Measurements from ENCODE around the gene EFCAB6. TPM values are rescaled to one million over a fixed set of nuclear protein-coding genes. Genes with fewer than 3 reads are reported as not detected.

The EFCAB6 gene
- total RNA-seq, 3 donors from 2014 or later = 3.0 to 9.8 (median 5.9) TPM

- DNase-seq (ENCODE audit: low spot score in 2 of 2) = no peak
- no peaks in the 10 kb centered on the region for H3K36me3 ChIP-seq
- no peaks in the 10 kb centered on the region for H3K9me3 ChIP-seq
- no peaks in the 10 kb centered on the region for H3K4me1 ChIP-seq
- H3K27ac ChIP-seq = no peak overlapping the region
- intact Hi-C loops (cut with DNase I; ENCODE audit: low total_unique reads) = no loop called here
- H3K27me3 ChIP-seq = peaks cover 0 to 3% of the 10 kb centered on the region in 2 donors
- no peak overlapping the region for H3K4me3 ChIP-seq
- TF ChIP-seq POLR2A (IDR thresholded peaks at IDR 0.05) (no peak), CTCF (IDR thresholded peaks at IDR 0.05) (no peak), POLR2AphosphoS5 (IDR thresholded peaks at IDR 0.05) (no peak)
These were observed 31.9 kb upstream of the EFCAB6 start for GRCh38 chr22:43843783-43844530.

DNA sequence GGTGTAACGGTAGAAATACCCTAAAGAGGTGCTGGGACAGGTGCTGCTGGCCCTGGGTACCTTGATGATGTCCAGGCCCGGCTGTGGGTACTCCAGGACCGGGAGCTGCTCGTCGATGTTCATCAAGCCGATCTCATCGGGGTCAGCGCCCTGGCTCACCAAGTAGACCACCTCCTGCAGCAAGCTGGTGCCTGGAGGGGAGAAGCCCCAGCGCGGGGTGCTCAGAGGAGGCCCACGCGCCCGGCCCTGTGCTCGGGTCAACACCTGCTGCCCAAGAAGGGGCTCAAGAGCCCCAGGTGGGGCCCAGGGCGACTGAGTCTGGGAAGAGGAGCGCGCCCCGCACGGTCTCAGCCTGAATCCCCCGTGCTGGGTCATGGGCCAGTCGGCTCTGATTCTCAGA is 29.6 kb upstream of the EFCAB6 start:
- Histone ChIP-seq H3K4me1 (no peaks in the 10 kb centered on the region), H3K36me3 (no peaks in the 10 kb centered on the region), H3K27me3 (no peaks in the 10 kb centered on the region), H3K9me3 (no peaks in the 10 kb centered on the region), H3K4me3 (no peak overlapping the region), H3K27ac (no peak overlapping the region)
- intact Hi-C loops (cut with DNase I; ENCODE audit: low total_unique reads) = no loop called here
- TF ChIP-seq POLR2A (IDR thresholded peaks at IDR 0.05) (no peak), POLR2AphosphoS5 (IDR thresholded peaks at IDR 0.05) (no peak), CTCF (IDR thresholded peaks at IDR 0.05) (no peak)
- DNase-seq (ENCODE audit: low spot score in 2 of 2) = no peak

GRCh38 chr22:43840851-43841250 is 28.7 kb upstream of the EFCAB6 start:
- no peak for DNase-seq (ENCODE audit: low spot score in 2 of 2)
- H3K36me3 ChIP-seq = no peaks in the 10 kb centered on the region
- no peak overlapping the region for H3K27ac ChIP-seq
- TF ChIP-seq POLR2A (IDR thresholded peaks at IDR 0.05) (no peak), CTCF (IDR thresholded peaks at IDR 0.05) (no peak), POLR2AphosphoS5 (IDR thresholded peaks at IDR 0.05) (no peak)
- intact Hi-C loops (cut with DNase I; ENCODE audit: low total_unique reads) = no loop called here
- no peaks in the 10 kb centered on the region for H3K4me1 ChIP-seq
- H3K27me3 ChIP-seq = no peaks in the 10 kb centered on the region
- no peaks in the 10 kb centered on the region for H3K9me3 ChIP-seq
- no peak overlapping the region for H3K4me3 ChIP-seq

GRCh38 chr22:43840431-43840830 is 28.3 kb upstream of the EFCAB6 start:
- TF ChIP-seq POLR2AphosphoS5 (IDR thresholded peaks at IDR 0.05) (no peak), POLR2A (IDR thresholded peaks at IDR 0.05) (no peak), CTCF (IDR thresholded peaks at IDR 0.05) (no peak)
- Histone ChIP-seq H3K4me1 (no peaks in the 10 kb centered on the region), H3K4me3 (no peak overlapping the region), H3K36me3 (no peaks in the 10 kb centered on the region), H3K27ac (no peak overlapping the region), H3K9me3 (no peaks in the 10 kb centered on the region), H3K27me3 (no peaks in the 10 kb centered on the region)
- no peak for DNase-seq (ENCODE audit: low spot score in 2 of 2)
- intact Hi-C loops (cut with DNase I; ENCODE audit: low total_unique reads) = no loop called here

DNA sequence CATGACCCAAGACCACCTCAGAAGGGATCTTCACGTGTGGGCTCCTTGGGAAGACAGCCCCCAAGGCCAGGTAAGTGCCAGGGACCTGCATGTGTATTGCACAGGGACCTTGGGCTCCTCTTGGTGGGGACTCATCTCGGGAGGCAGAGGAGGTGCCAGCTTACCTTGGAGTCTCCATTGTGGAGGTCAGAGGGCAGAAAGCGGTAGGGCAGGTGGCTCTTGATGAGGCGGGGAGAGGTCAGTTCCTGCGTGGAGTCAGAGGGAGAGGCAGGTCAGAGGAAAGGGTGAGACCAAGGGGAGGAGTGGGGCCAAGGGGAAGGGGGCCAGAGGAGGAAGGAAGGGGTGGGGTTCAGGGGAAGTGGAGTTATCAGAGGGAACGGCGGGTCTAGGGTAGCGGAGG is 27.7 kb upstream of the EFCAB6 start:
- no peak overlapping the region for H3K27ac ChIP-seq
- DNase-seq (ENCODE audit: low spot score in 2 of 2) = no peak
- H3K27me3 ChIP-seq = no peaks in the 10 kb centered on the region
- H3K36me3 ChIP-seq = no peaks in the 10 kb centered on the region
- H3K9me3 ChIP-seq = no peaks in the 10 kb centered on the region
- no peak for TF ChIP-seq POLR2AphosphoS5 (IDR thresholded peaks at IDR 0.05)
- TF ChIP-seq POLR2A (IDR thresholded peaks at IDR 0.05) = no peak
- no peak for TF ChIP-seq CTCF (IDR thresholded peaks at IDR 0.05)
- no peaks in the 10 kb centered on the region for H3K4me1 ChIP-seq
- no peak overlapping the region for H3K4me3 ChIP-seq
- intact Hi-C loops (cut with DNase I; ENCODE audit: low total_unique reads) = no loop called here

Measured in breast epithelium (tissue), 4 donors.